ENCODE measurements around the gene IFRD2. TPM values are rescaled to one million over a fixed set of nuclear protein-coding genes. Genes with fewer than 3 reads are reported as not detected.
"Not testable (repeated sequence)": the region's sequence is repeated elsewhere in the genome, so short reads cannot be mapped to it uniquely, and the experiment has no call there.

The IFRD2 gene
- total RNA-seq, 4 donors from 2014 or later = 42.0 to 129 (median 56.2) TPM

GRCh38 chr3:50245831-50246516, 46.3 kb downstream of the IFRD2 start:
- DNase-seq (ENCODE audit: low spot score in 2 of 2) = peak; percentile 92 to 96
- WGBS, 2 donors = 2 to 5% methylated on average over 18 to 23 of the region's 25 CpGs
- H3K27me3 ChIP-seq = no peaks in the 10 kb centered on the region
- no peaks in the 10 kb centered on the region for H3K9me3 ChIP-seq
- H3K27ac ChIP-seq = peak overlapping the region; percentile 73 to 96 (median 85)
- TF ChIP-seq POLR2A (IDR thresholded peaks at IDR 0.05) = no peak
- peak; percentile 40 to 48 for TF ChIP-seq EP300 (IDR thresholded peaks at IDR 0.05)
- TF ChIP-seq CTCF (IDR thresholded peaks at IDR 0.05) = peak; percentile 98 to 99 (median 98)
- H3K4me1 ChIP-seq = peaks cover 0 to 99% (median 97%) of the 10 kb centered on the region in 4 donors
- peak overlapping the region; percentile 12 to 52 (median 34) for H3K4me3 ChIP-seq
- H3K36me3 ChIP-seq = peaks cover 0 to 12% (median 0%) of the 10 kb centered on the region in 3 donors

- DNase-seq (ENCODE audit: low spot score in 2 of 2) = no peak
- H3K27ac ChIP-seq = peak overlapping the region; percentile 73 to 96 (median 85)
- peak overlapping the region in 1 of 4 donors; percentile 42 for H3K4me3 ChIP-seq
- H3K36me3 ChIP-seq = peaks cover 0 to 10% (median 0%) of the 10 kb centered on the region in 3 donors
- no peak for TF ChIP-seq POLR2A (IDR thresholded peaks at IDR 0.05)
- TF ChIP-seq EP300 (IDR thresholded peaks at IDR 0.05) = no peak
- TF ChIP-seq CTCF (IDR thresholded peaks at IDR 0.05) = no peak
- peaks cover 0 to 99% (median 97%) of the 10 kb centered on the region in 4 donors for H3K4me1 ChIP-seq
- no peaks in the 10 kb centered on the region for H3K27me3 ChIP-seq
- no peaks in the 10 kb centered on the region for H3K9me3 ChIP-seq
- 66 to 80% methylated on average over 12 to 15 of the region's 16 CpGs for WGBS, 2 donors
These were observed 46.9 kb downstream of the IFRD2 start for GRCh38 chr3:50245251-50245745.

- 62 to 79% methylated on average over 6 of the region's 6 CpGs for WGBS, 2 donors
- DNase-seq (ENCODE audit: low spot score in 2 of 2); H3K27me3 ChIP-seq; H3K9me3 ChIP-seq; H3K4me3 ChIP-seq: not testable (repeated sequence)
- Histone ChIP-seq H3K4me1 (peaks cover 0 to 99% (median 97%) of the 10 kb centered on the region in 4 donors), H3K36me3 (peaks cover 0 to 14% (median 0%) of the 10 kb centered on the region in 3 donors), H3K27ac (peak overlapping the region in 3 of 4 donors; percentile 84 to 96 (median 86))
These were observed 47.4 kb downstream of the IFRD2 start for GRCh38 chr3:50244813-50245212.

- Histone ChIP-seq H3K4me1 (peaks cover 0 to 99% (median 97%) of the 10 kb centered on the region in 4 donors), H3K27me3 (no peaks in the 10 kb centered on the region), H3K4me3 (peak overlapping the region in 1 of 4 donors; percentile 9), H3K27ac (peak overlapping the region; percentile 58 to 96 (median 80)), H3K36me3 (peaks cover 0 to 21% (median 0%) of the 10 kb centered on the region in 3 donors), H3K9me3 (no peaks in the 10 kb centered on the region)
- no peak for TF ChIP-seq CTCF (IDR thresholded peaks at IDR 0.05)
- TF ChIP-seq POLR2A (IDR thresholded peaks at IDR 0.05) = no peak
- no peak for TF ChIP-seq EP300 (IDR thresholded peaks at IDR 0.05)
- no peak for DNase-seq (ENCODE audit: low spot score in 2 of 2)
- WGBS, 2 donors = 43 to 65% methylated on average over 4 of the region's 4 CpGs
These were observed 48.7 kb downstream of the IFRD2 start for GRCh38 chr3:50243543-50243895.

- peak in 1 of 2 donors; percentile 31 for DNase-seq (ENCODE audit: low spot score in 2 of 2)
- Histone ChIP-seq H3K36me3 (peaks cover 0 to 17% (median 0%) of the 10 kb centered on the region in 3 donors), H3K9me3 (no peaks in the 10 kb centered on the region), H3K27me3 (no peaks in the 10 kb centered on the region), H3K27ac (peak overlapping the region; percentile 58 to 96 (median 80)), H3K4me1 (peaks cover 0 to 99% (median 97%) of the 10 kb centered on the region in 4 donors), H3K4me3 (peak overlapping the region in 1 of 4 donors; percentile 9)
- TF ChIP-seq EP300 (IDR thresholded peaks at IDR 0.05) = peak in 1 of 2 donors; percentile 29
- no peak for TF ChIP-seq POLR2A (IDR thresholded peaks at IDR 0.05)
- peak in 1 of 5 experiments; percentile 29 for TF ChIP-seq CTCF (IDR thresholded peaks at IDR 0.05)
- WGBS, 2 donors = 12 to 16% methylated on average over 10 to 14 of the region's 14 CpGs
These were observed 49.2 kb downstream of the IFRD2 start for GRCh38 chr3:50242851-50243542.
